Right lobe of liver (tissue), 4 donors: ENCODE results near the gene KLHDC7B.

ENCODE experiments used
- CTCF ChIP-seq, 4 donors: fragments of 200-600 bp in 3 of 4; fragments of 450-650 bp in 1 of 4; IDR thresholded peaks; one replicate each; pipeline versions ENCODE4 v1.5.1 to v1.8.0; 2016 to 2022; ENCODE audit warnings: antibody characterized with exemption in 4 of 4, mild to moderate bottlenecking in 2 of 4
- POLR2A ChIP-seq: fragments of 450-650 bp; IDR thresholded peaks from one replicate; pipeline ENCODE4 v1.6.1; 2017; ENCODE audit warnings: antibody characterized with exemption, mild to moderate bottlenecking
- donor health status: DM: no; HTN: no; CAD: no.
- donor health status: DM: no; HTN: no; CAD: no.
- donor health status: DM: no; HTN: yes; CAD: no.

- TF ChIP-seq CTCF (IDR thresholded peaks at IDR 0.05): no peak
- TF ChIP-seq POLR2A: no peak
These were observed 42.8 kb upstream of the KLHDC7B start for GRCh38 chr22:50502628-50503474.
